Left ventricle myocardium inferior (tissue), 1 donor: ENCODE measurements around the gene POLR2J. TPM values are rescaled to one million over a fixed set of nuclear protein-coding genes. Genes with fewer than 3 reads are reported as not detected.
A peak's percentile ranks its signal among the peaks of the same experiment; 100 is the strongest.

ENCODE experiments used
- DNase-seq: peaks from one replicate; pipeline ENCODE4 v3.0.0-alpha.2; 2020
- H3K27ac ChIP-seq: fragments of 200-600 bp; replicated peaks from 2 replicates; pipeline ENCODE4 v1.8.0; 2021
- H3K27me3 ChIP-seq: fragments of 200-600 bp; 2 replicates; pipeline ENCODE4 v1.8.0; 2021; ENCODE audit warnings: low read depth
- H3K36me3 ChIP-seq: fragments of 200-600 bp; 2 replicates; pipeline ENCODE4 v1.8.0; 2021
- H3K4me1 ChIP-seq: fragments of 200-600 bp; 2 replicates; pipeline ENCODE4 v1.8.0; 2021
- H3K4me3 ChIP-seq: fragments of 200-600 bp; 2 replicates; pipeline ENCODE4 v1.8.0; 2021; ENCODE audit warnings: mild to moderate bottlenecking, moderate library complexity
- H3K9me3 ChIP-seq: fragments of 200-600 bp; replicated peaks from 2 replicates; pipeline ENCODE4 v1.8.0; 2021
- intact Hi-C: fragments of 100-400 bp; cut with micrococcal nuclease; formaldehyde crosslinking; loops from one replicate; pipeline ENCODE4 v1.11.0; 2022
- total RNA-seq: library from RNA; stranded (reverse); fragmentation: NEBNext Ultra II Directional; extraction: Animal tissue kit (Norgen Biotek cat#: 25700); gene quantifications from one replicate; pipeline ENCODE4 v1.2.1, GENCODE V29; 2021
- TF ChIP-seq, protein P1 (sequence below): fragments of 200-600 bp; IDR thresholded peaks from 2 replicates; pipeline ENCODE4 v1.8.0; 2021; ENCODE audit warnings: antibody characterized with exemption, mild to moderate bottlenecking, borderline replicate concordance
- donor health status: DM: no; HTN: yes; CAD: no; lungs with severe emphysema.

Gene POLR2J
- total RNA-seq, 1 donor from 2014 or later: 55.8 TPM

- H3K27ac ChIP-seq: no peak overlapping the region
- peaks cover 22% of the 10 kb centered on the region for H3K4me1 ChIP-seq
- H3K36me3 ChIP-seq: peaks cover 11% of the 10 kb centered on the region
- H3K27me3 ChIP-seq: no peaks in the 10 kb centered on the region
- intact Hi-C loops: no loop called here
- TF ChIP-seq, protein P1, sequence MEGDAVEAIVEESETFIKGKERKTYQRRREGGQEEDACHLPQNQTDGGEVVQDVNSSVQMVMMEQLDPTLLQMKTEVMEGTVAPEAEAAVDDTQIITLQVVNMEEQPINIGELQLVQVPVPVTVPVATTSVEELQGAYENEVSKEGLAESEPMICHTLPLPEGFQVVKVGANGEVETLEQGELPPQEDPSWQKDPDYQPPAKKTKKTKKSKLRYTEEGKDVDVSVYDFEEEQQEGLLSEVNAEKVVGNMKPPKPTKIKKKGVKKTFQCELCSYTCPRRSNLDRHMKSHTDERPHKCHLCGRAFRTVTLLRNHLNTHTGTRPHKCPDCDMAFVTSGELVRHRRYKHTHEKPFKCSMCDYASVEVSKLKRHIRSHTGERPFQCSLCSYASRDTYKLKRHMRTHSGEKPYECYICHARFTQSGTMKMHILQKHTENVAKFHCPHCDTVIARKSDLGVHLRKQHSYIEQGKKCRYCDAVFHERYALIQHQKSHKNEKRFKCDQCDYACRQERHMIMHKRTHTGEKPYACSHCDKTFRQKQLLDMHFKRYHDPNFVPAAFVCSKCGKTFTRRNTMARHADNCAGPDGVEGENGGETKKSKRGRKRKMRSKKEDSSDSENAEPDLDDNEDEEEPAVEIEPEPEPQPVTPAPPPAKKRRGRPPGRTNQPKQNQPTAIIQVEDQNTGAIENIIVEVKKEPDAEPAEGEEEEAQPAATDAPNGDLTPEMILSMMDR: no peak
- no peaks in the 10 kb centered on the region for H3K9me3 ChIP-seq
- DNase-seq: no peak
- no peak overlapping the region for H3K4me3 ChIP-seq
Measured at GRCh38 chr7:102431617-102432298, 47.0 kb downstream of the POLR2J start.

DNA sequence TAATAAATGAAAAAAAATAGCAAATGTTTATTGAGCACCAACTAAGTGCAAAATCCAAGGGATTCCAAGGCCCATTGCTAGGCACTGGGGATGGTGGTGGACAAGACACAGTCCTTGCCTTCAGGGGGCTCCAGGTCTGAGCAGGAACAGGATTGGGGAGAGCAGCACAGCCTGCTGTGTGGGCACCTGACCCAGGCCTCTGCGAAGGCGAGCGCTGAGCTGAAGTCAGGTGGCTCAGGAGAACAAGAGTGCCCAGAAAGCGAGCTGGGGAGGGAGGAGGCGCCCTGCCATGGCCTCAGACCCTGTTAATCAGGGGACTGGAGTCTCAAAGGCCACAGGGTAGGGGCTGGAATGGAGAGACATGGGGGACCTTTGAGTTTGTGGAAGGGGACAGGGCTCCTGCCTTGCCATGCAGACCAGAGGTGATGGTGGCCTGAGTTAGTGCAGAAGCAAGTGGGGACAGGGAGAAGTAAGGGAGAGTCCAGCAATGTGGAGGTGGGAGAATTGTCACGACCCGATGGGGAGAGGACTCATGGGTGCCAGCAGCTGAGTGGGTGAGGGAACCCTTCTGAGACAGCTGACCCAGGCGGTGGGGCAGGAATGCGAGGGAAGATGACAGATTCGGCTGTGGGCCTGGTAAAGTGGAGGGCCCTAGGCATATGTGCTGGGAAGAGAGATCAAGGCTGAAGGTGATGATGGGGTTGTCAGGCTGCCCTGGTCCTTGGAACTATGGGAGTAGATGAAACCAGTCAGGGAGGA, 49.4 kb downstream of the POLR2J start:
- Histone ChIP-seq H3K27me3 (no peaks in the 10 kb centered on the region), H3K4me1 (peaks cover 17% of the 10 kb centered on the region), H3K9me3 (no peaks in the 10 kb centered on the region), H3K36me3 (peaks cover 35% of the 10 kb centered on the region), H3K4me3 (no peak overlapping the region), H3K27ac (no peak overlapping the region)
- TF ChIP-seq, protein P1: no peak
- no peak for DNase-seq
- intact Hi-C loops: no loop called here

DNA sequence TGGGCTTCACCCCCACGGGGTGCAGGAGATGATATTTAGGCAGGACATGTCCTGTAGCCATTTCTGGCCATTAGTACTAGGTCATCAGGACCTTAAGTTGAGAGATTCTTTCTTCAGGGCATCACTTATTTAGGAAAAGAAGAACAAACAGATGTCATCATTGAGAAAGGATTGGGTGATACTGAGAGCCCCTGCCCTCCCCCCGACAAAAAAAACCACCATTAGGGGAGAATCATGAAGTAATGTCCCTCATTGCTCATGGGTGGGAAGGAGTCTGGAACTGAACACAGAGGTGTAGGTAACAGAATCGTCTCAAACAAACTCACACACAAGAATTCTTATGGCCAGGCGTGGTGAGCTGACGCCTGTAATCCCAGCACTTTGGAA, 51.7 kb downstream of the POLR2J start:
- Histone ChIP-seq H3K27me3 (no peaks in the 10 kb centered on the region), H3K4me3 (no peak overlapping the region), H3K4me1 (no peaks in the 10 kb centered on the region), H3K36me3 (peaks cover 44% of the 10 kb centered on the region), H3K9me3 (no peaks in the 10 kb centered on the region), H3K27ac (peak overlapping the region; percentile 12)
- intact Hi-C loops: no loop called here
- TF ChIP-seq, protein P1: no peak
- no peak for DNase-seq

GRCh38 chr7:102426268-102427018, 52.3 kb downstream of the POLR2J start:
- Histone ChIP-seq H3K9me3 (no peaks in the 10 kb centered on the region), H3K4me1 (no peaks in the 10 kb centered on the region), H3K36me3 (peaks cover 49% of the 10 kb centered on the region), H3K4me3 (no peak overlapping the region), H3K27me3 (no peaks in the 10 kb centered on the region), H3K27ac (peak overlapping the region; percentile 12)
- intact Hi-C loops: no loop called here
- TF ChIP-seq, protein P1: no peak
- DNase-seq: no peak

DNA sequence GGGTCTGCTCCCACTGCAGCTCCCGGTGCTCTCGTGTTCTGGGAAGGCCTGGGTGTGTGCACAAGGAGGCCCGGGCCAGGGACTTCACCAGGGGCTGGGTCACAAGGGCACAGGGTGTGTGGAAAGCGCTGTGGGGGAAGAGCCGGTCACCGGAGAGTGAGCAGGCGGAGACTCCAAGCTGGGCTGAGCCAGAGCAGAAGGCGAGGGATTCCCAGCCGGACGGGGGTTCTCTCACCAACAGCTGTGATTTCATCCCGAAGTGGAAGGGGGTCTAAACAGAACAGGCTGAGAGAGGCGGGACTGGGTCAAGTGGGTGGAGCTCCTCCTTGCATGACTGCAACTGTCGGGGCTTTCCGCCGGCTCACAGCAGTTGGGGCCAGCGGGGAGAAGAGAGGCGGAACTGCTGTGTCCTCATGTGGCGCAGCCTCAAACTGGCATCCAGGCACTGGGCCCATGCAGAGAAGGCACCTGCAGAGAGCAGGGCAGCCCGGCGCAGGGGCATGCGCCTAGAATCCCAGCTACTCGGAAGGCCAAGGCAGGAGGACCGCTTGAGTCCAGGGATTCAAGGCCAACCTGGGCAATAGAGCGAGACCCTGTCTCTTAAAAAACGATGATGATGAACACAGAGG, 53.0 kb downstream of the POLR2J start:
- no peaks in the 10 kb centered on the region for H3K27me3 ChIP-seq
- peak overlapping the region; percentile 12 for H3K27ac ChIP-seq
- TF ChIP-seq, protein P1: no peak
- no peaks in the 10 kb centered on the region for H3K9me3 ChIP-seq
- peaks cover 56% of the 10 kb centered on the region for H3K36me3 ChIP-seq
- H3K4me1 ChIP-seq: no peaks in the 10 kb centered on the region
- intact Hi-C loops: no loop called here
- no peak overlapping the region for H3K4me3 ChIP-seq
- DNase-seq: peak; percentile 45
